DMS79 treated with DMSO at 0.1 percent for 48 hours (cell line): ENCODE data around the gene SLC2A11.
"Not testable (repeated sequence)": the region's sequence is repeated elsewhere in the genome, so short reads cannot be mapped to it uniquely, and the experiment has no call there.

ENCODE experiments used
- DNase-seq: peaks from one replicate; lab custom pipeline; 2025; lab: John Stamatoyannopoulos, UW

SLC2A11 gene

DNA sequence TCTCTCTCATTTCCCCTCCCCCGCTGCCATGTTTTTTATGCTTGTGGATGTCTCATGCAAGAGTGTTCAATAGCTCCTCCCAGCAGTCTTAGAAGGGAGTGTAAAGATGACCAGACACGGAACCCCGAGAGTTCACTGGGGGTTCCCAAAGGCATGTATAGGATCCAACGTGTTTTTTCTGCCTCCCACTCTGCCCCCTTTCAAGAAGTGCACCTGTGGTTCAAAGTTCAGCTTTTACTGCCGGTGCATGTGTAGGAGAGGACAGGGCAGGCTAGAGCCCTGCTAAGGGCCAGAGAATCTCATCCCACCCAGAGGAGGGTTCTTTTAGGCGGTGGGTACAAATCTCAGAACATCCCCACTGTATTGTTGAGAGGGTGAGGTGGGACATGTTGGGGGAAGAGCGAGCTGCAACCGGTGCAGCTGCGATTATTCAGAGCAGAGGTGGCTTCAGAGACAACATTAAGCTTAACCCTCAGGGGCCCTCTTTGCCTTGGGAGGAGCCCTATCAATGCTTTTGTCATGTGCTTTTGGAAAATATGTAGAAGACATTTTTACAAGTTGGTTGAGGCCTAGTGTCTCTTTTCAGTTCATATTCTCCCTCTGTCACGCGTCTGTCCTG is 51.0 kb downstream of the SLC2A11 start:
- no peak for DNase-seq

- no peak for DNase-seq
Measured at GRCh38 chr22:23909296-23909898, 51.7 kb downstream of the SLC2A11 start.

DNA sequence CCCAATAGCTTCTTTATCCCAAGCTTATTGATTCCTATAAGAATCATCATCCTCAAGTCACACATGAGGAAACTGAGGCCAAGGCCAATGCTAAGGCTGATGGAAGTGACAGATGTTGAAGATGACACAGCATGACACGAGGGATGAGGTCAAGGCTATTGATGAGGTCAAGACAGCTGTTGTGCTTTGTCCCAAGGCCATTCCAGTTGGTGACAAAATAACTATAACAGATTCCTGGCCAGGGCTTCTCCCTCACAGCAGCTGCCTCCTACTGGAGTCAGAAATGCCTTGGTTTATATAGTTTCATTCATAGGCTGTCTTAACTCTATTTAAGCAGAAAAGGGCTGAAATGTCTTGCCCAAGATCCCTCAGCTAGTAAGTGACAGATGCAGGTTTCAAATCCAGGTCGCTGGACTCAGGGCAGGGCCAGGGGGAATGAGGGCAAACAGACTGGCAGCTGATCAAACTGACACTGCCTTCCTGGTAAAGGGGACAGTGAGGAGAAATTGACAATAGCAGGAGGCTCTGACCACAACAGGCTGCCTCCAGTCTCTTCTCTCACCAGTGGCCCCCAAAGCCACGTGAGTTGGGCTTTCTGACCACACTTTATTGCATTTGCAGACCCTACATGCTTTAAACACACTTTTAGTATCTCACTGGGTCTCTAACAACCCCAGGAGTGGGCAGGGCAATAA is 53.0 kb downstream of the SLC2A11 start:
- DNase-seq: no peak

DNA sequence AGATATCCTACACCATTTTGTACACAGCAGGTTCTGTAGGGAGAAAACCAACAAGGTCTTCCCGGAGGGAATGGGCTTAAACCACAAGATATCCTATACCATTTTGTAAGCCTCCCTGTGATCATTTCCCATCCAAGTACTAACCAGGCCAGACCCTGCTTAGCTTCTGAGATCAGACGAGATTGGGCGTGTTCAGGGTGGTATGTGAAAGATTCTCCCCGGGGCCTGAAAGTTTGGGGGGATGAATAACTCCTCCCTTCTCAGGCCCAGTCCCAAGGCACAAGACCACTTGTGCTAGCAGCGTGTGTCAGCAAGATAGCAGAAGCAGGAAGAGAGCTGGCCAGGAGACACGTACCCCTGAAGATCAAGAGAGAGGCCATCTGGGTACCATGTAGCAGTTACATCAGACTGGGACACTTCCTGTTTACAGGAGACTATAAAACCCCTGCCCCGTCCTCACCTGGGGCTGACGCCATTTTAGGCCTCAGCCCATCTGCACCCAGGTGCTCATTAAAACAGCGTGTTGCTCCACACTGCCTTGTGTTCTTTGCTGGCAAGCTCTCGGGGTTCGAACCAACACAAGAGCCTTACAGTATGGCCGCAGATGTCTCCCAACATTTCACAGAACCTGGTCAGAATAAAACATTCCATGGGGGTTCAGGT is 53.8 kb downstream of the SLC2A11 start:
- DNase-seq: no peak

GRCh38 chr22:23912293-23912903 is 54.7 kb downstream of the SLC2A11 start:
- DNase-seq: no peak

- DNase-seq: no peak
Measured at GRCh38 chr22:23913306-23913660, 55.6 kb downstream of the SLC2A11 start.

DNA sequence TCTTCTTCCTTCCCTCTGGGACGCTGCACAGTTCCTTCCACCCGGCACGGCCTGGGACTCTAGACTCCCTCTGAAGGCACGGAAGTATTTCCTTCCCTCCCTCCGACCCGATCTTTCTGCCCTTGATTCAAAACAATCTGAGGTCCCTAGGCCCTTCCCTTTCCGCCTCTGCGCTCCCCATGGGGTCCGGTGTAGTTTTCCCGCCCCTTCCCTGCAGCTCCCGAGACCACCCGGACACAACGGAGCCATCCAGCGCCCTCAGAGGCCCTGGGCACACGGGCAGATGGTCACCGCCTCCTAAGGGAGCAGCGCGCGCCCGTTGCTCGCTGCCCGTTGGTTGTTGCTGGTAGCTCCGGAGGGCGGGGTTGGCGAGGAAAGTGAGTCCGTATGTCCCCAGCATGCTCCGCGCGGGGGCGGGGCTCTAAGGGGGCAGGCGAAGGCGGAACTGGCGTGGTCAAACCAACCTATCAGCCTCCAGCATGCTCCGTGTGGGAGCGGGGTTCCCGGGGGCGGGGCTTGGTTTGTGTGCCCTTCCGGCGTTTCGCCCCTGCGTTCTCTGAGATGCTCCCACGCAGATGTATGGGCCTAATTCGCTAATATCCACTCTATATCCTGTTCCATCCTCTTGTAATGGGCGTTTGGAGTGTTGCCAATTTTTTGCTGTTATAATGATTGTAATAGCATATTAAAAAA is 56.1 kb downstream of the SLC2A11 start:
- DNase-seq: peak; percentile 80

GRCh38 chr22:23915290-23915689 is 57.6 kb downstream of the SLC2A11 start:
- DNase-seq: no peak

- not testable (repeated sequence) for DNase-seq
Measured at GRCh38 chr22:23920267-23920611, 62.6 kb downstream of the SLC2A11 start.

GRCh38 chr22:23921586-23922201 is 64.0 kb downstream of the SLC2A11 start:
- not testable (repeated sequence) for DNase-seq

DNA sequence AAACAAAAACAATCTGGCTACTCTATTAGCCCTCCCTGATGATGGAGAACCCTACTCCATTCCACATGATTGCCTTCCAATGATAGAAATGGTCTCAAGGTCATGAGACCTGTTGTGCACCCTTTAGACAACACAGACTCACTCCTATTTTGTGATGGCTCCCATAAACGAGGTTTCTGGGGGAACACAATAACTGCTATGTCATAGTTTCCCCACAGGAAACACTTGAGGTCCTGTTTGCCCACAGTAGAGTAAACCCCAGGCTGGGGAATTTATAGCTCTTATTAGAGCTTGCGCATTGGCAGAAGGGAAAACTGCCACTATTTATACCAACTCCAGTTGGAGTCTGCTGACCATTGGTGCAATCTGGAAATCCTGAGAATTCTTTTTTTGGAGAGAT is 65.2 kb downstream of the SLC2A11 start:
- DNase-seq: no peak

GRCh38 chr22:23925020-23925606 is 67.4 kb downstream of the SLC2A11 start:
- DNase-seq: no peak

DNA sequence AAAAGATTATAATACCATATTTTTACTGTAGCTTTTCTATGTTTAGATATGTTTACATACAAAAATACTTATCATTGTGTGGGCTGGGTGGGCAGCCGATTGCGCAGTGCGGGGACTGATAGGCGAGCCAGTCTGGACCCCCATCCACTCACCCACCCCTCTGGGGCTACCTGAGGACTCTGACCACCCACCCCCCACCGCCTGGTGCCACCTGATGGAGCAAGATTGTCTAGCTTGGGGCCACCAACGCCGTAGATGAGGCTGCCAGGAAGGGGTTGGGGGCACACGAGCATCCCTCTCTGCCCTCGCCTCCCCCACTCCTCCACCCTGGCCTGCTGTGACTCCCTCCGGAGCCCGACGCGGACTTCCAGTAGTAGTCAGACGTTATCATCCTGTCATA is 68.9 kb downstream of the SLC2A11 start:
- DNase-seq: no peak
